GM23248 (cell line): ENCODE measurements around the gene CEP43. TPM values are rescaled to one million over a fixed set of nuclear protein-coding genes. Genes with fewer than 3 reads are reported as not detected.

Experiments used
- DNase-seq: peaks from one replicate; pipeline ENCODE4 v3.0.0-alpha.2; 2015
- H2AFZ ChIP-seq: fragments of 200-600 bp; sonication (generic); 2 replicates; pipeline ENCODE4 v1.6.1; 2016; ENCODE audit warnings: antibody characterized with exemption
- H3F3A ChIP-seq: fragments of 200-600 bp; sonication (generic); 2 replicates; pipeline ENCODE4 v1.6.1; 2016; ENCODE audit warnings: mild to moderate bottlenecking, antibody characterized with exemption, mixed run types; ENCODE audit not compliant: insufficient read depth
- H3K27ac ChIP-seq: fragments of 200-600 bp; sonication (generic); 2 replicates; pipeline ENCODE4 v1.5.1; 2016; ENCODE audit warnings: mild to moderate bottlenecking
- H3K27me3 ChIP-seq: fragments of 200-600 bp; sonication (generic); replicated peaks from 2 replicates; pipeline ENCODE4 v1.6.1; 2016; ENCODE audit warnings: mild to moderate bottlenecking; ENCODE audit not compliant: insufficient read depth
- H3K36me3 ChIP-seq: fragments of 200-600 bp; sonication (generic); 2 replicates; pipeline ENCODE4 v1.6.1; 2016; ENCODE audit warnings: low read depth, mild to moderate bottlenecking
- H3K4me1 ChIP-seq: fragments of 200-600 bp; sonication (generic); 2 replicates; pipeline ENCODE4 v1.6.1; 2016; ENCODE audit warnings: mild to moderate bottlenecking; ENCODE audit not compliant: insufficient read depth
- H3K4me2 ChIP-seq: fragments of 200-600 bp; sonication (generic); one replicate; pipeline ENCODE4 v1.6.1; 2016; ENCODE audit warnings: mild to moderate bottlenecking; ENCODE audit not compliant: unreplicated experiment
- H3K4me3 ChIP-seq: fragments of 200-600 bp; sonication (generic); 2 replicates; pipeline ENCODE4 v1.5.1; 2016; ENCODE audit warnings: mild to moderate bottlenecking
- H3K79me2 ChIP-seq: fragments of 200-600 bp; sonication (generic); 2 replicates; pipeline ENCODE4 v1.6.1; 2016; ENCODE audit warnings: mild to moderate bottlenecking; ENCODE audit not compliant: insufficient read depth
- H3K9ac ChIP-seq: fragments of 200-600 bp; sonication (generic); 2 replicates; pipeline ENCODE4 v1.6.1; 2016; ENCODE audit warnings: mild to moderate bottlenecking
- H3K9me2 ChIP-seq: fragments of 200-600 bp; sonication (generic); 2 replicates; pipeline ENCODE4 v1.6.1; 2016; ENCODE audit warnings: mixed run types, mild to moderate bottlenecking, moderate library complexity; ENCODE audit not compliant: insufficient read depth
- H3K9me3 ChIP-seq: fragments of 200-600 bp; sonication (generic); one replicate; pipeline ENCODE4 v1.6.1; 2017; ENCODE audit warnings: low read depth
- H4K20me1 ChIP-seq: fragments of 200-600 bp; sonication (generic); 2 replicates; pipeline ENCODE4 v1.6.0; 2016; ENCODE audit not compliant: insufficient read depth
- EZH2 ChIP-seq: fragments of 200-600 bp; sonication (generic); IDR thresholded peaks from 2 replicates; pipeline ENCODE4 v1.6.1; 2018; ENCODE audit warnings: antibody characterized with exemption, mild to moderate bottlenecking; ENCODE audit not compliant: insufficient read depth, poor library complexity, severe bottlenecking
- EZH2phosphoT487 ChIP-seq: fragments of 200-600 bp; sonication (generic); IDR thresholded peaks from 2 replicates; pipeline ENCODE4 v1.6.1; 2018; ENCODE audit warnings: antibody characterized with exemption, moderate library complexity, mild to moderate bottlenecking, low read depth; ENCODE audit not compliant: insufficient read depth
- WGBS, 2 experiments: methylation state at CpG; one replicate each; pipeline ENCODE4 v1.1.6; 2015 to 2017; ENCODE audit warnings: low lambda C conversion rate in 2 of 2, low coverage in 1 of 2; ENCODE audit errors: missing lambda C conversion rate in 2 of 2; 5-methylcytosine and 5-hydroxymethylcytosine counted together
- in situ Hi-C: fragments of 300-500 bp; cut with MboI; formaldehyde crosslinking; loops from 2 replicates; pipeline ENCODE4 v1.15.0; 2020
- polyA plus RNA-seq: library from polyadenylated mRNA; unstranded; fragments of >200 nt; fragmentation: Nextera tagmentation; extraction: Ambion mirVana; gene quantifications from 2 replicates; pipeline ENCODE4 v1.2.1, GENCODE V29; 2016
- total RNA-seq: library from RNA; depleted of rRNA; stranded (reverse); fragments of >200 nt; shearing (Covaris generic); gene quantifications from 2 replicates; pipeline ENCODE4 v1.2.3, GENCODE V29; 2014

Gene CEP43
- total and polyA plus RNA-seq, 2 experiments from 2014 or later, result 16.4 to 25.2 TPM

DNA sequence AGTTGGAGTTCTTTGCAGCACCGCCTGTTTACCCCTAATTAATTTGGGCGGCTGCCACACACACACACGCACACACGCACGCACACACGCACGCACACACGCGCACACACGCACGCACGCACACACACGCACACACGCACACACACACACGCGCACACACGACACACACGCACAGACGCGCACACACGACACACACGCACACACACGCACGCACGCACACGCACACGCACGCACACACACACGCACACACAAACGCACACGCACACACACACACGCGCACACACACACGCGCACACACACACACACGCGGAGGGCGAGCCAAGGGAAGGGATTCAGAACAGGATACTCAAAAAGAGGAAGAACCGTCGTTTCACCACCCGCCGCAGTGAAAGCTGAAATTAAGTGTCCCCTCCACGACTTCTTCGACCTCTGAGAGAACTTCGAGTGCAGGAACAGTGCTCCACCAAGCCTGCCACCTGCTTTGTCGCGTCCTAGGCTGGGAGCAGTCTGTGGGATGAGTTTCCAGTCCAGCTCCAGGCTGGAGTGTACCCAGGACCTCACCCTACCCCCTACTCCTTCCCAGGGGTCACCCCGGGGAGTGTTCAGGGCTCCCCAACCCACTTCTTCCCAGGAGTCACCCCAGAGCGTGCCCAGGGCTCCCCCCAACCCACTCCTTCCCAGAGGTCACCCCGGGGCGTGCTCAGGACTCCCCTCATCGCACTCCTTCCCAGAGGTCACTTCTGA is 43.9 kb upstream of the CEP43 start:
- Histone ChIP-seq H3K4me3 (peak overlapping the region; percentile 86), H3K79me2 (no peaks in the 10 kb centered on the region), H3F3A (no peaks in the 10 kb centered on the region), H3K9me2 (no peaks in the 10 kb centered on the region), H3K4me1 (no peaks in the 10 kb centered on the region), H3K36me3 (no peaks in the 10 kb centered on the region), H3K4me2 (peak overlapping the region; percentile 92), H2AFZ (peak overlapping the region; percentile 98), H3K27ac (no peak overlapping the region), H3K27me3 (no peaks in the 10 kb centered on the region), H3K9me3 (no peaks in the 10 kb centered on the region), H4K20me1 (no peaks in the 10 kb centered on the region), H3K9ac (peak overlapping the region; percentile 87)
- DNase-seq, result no peak
- in situ Hi-C loops, result no loop called here
- 61 to 67% methylated on average over 16 to 51 of the region's 52 CpGs for WGBS, 2 experiments
- no peak for TF ChIP-seq EZH2
- no peak for TF ChIP-seq EZH2phosphoT487

- Histone ChIP-seq H3F3A (no peaks in the 10 kb centered on the region), H3K79me2 (no peaks in the 10 kb centered on the region), H2AFZ (peak overlapping the region; percentile 98), H3K27me3 (no peaks in the 10 kb centered on the region), H3K4me2 (peak overlapping the region; percentile 92), H3K36me3 (no peaks in the 10 kb centered on the region), H3K9me3 (no peaks in the 10 kb centered on the region), H3K9me2 (no peaks in the 10 kb centered on the region), H3K4me3 (peak overlapping the region; percentile 86), H4K20me1 (no peaks in the 10 kb centered on the region), H3K27ac (no peak overlapping the region), H3K9ac (peak overlapping the region; percentile 87), H3K4me1 (no peaks in the 10 kb centered on the region)
- DNase-seq, result peak; percentile 60
- no peak for TF ChIP-seq EZH2phosphoT487
- no peak for TF ChIP-seq EZH2
- 2 to 4% methylated on average over 20 to 40 of the region's 54 CpGs for WGBS, 2 experiments
- in situ Hi-C loops, result no loop called here
These were observed 43.2 kb upstream of the CEP43 start for GRCh38 chr6:166955865-166956443.

DNA sequence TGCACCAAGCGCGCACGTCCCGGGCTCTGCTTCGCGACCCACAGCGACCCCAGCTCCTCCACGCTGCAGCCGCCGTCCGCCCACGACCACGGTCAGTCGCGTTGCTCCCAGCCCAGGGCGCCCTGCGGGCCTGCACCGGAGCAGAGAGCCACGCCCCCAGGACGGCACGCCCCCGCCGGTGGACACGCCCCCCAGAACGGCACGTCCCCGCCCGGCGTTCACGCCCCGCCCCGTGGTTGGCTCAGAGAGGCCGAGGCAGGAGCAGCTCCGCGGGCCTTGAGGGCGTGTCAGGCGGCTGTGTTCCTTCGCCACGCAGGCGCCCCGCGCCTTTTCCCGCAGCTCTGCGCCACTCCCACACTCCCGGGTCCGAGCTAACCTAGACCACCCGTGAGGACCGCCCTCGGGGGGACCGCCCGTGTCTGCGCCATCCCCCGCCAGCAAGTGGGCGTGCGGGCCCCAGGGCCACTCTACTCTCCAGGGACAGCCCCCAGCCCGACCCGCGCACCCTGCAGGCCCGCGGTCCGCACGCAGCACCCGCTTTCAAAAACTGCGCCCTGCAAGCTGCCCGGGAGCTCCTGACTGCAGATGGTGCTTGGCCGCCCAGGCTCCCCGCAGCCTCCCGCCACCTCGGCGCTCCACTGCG is 42.6 kb upstream of the CEP43 start, which contains the start of gene RNASET2:
TSS of gene RNASET2 (minus strand) at position 107 of the 643 bp plus-strand sequence. CDS start 368 bp downstream, outside the sequence.
- Histone ChIP-seq H3K79me2 (no peaks in the 10 kb centered on the region), H3K27ac (peak within 1 kb of the TSS; percentile 35), H3K36me3 (no peaks in the 10 kb centered on the region), H3K9me2 (no peaks in the 10 kb centered on the region), H3K9me3 (no peaks in the 10 kb centered on the region), H3K4me1 (no peaks in the 10 kb centered on the region), H3F3A (no peaks in the 10 kb centered on the region), H4K20me1 (no peaks in the 10 kb centered on the region), H3K9ac (peak within 1 kb of the TSS; percentile 87), H2AFZ (peak within 1 kb of the TSS; percentile 98), H3K27me3 (no peaks in the 10 kb centered on the region), H3K4me3 (peak within 1 kb of the TSS; percentile 86), H3K4me2 (peak within 1 kb of the TSS; percentile 92)
- TF ChIP-seq EZH2phosphoT487 (no peak), EZH2 (no peak)
- DNase-seq, result peak; percentile 97
- 0 to 1% methylated on average over 33 to 57 of the region's 71 CpGs for WGBS, 2 experiments
- in situ Hi-C loops, result no loop called here

DNA sequence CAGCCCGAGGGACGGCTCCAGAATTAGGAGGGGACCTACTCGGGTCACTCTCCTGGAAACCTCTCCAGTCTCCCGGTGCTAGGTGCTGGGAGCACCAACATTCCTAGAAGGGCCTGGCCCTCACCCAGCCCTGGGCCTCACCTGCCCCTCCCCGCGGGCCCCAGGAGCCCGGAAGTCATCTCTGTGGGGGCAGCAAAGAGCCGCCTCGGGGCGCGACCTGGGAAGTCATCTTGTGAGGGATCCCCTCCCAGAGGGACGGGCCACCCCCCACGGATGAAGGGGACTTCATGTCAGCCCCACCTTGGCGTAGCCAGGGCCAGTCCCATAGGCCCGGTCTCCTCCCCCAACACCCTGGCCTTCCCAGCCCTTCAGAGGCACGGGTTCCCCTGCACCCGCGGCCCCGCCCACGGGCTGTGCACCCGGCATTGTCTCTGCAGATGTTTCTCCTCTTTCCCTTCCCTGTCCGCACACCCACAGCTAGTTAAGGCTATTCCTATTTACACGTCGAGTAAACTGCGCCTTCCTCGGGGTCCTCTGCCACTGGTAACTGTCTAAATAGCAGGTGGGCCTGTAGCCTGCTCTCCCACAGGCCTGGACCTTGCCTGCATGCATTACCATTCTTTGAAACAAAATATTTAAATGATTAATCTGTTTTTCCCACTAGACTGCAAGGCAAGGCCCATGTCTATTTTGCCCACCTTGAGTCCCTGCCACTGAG is 42.0 kb upstream of the CEP43 start:
- no peak for TF ChIP-seq EZH2
- no peak for TF ChIP-seq EZH2phosphoT487
- Histone ChIP-seq H3K9ac (peak overlapping the region; percentile 87), H3K27ac (peak overlapping the region; percentile 35; the same call in 1 of the 2 replicates), H3K4me1 (no peaks in the 10 kb centered on the region), H3K9me3 (no peaks in the 10 kb centered on the region), H3F3A (no peaks in the 10 kb centered on the region), H2AFZ (peak overlapping the region; percentile 98), H3K9me2 (no peaks in the 10 kb centered on the region), H3K36me3 (no peaks in the 10 kb centered on the region), H3K4me2 (peak overlapping the region; percentile 92), H3K79me2 (no peaks in the 10 kb centered on the region), H4K20me1 (no peaks in the 10 kb centered on the region), H3K27me3 (no peaks in the 10 kb centered on the region), H3K4me3 (peak overlapping the region; percentile 86)
- in situ Hi-C loops, result no loop called here
- peak; percentile 58 for DNase-seq
- 15 to 18% methylated on average over 17 to 26 of the region's 26 CpGs for WGBS, 2 experiments
